Measurements from ENCODE around the gene ARHGEF25. TPM values are rescaled to one million over a fixed set of nuclear protein-coding genes. Genes with fewer than 3 reads are reported as not detected.

The ARHGEF25 gene
- total and polyA plus RNA-seq, 11 donors: 5.5 to 20.3 (median 10.1) TPM

DNA sequence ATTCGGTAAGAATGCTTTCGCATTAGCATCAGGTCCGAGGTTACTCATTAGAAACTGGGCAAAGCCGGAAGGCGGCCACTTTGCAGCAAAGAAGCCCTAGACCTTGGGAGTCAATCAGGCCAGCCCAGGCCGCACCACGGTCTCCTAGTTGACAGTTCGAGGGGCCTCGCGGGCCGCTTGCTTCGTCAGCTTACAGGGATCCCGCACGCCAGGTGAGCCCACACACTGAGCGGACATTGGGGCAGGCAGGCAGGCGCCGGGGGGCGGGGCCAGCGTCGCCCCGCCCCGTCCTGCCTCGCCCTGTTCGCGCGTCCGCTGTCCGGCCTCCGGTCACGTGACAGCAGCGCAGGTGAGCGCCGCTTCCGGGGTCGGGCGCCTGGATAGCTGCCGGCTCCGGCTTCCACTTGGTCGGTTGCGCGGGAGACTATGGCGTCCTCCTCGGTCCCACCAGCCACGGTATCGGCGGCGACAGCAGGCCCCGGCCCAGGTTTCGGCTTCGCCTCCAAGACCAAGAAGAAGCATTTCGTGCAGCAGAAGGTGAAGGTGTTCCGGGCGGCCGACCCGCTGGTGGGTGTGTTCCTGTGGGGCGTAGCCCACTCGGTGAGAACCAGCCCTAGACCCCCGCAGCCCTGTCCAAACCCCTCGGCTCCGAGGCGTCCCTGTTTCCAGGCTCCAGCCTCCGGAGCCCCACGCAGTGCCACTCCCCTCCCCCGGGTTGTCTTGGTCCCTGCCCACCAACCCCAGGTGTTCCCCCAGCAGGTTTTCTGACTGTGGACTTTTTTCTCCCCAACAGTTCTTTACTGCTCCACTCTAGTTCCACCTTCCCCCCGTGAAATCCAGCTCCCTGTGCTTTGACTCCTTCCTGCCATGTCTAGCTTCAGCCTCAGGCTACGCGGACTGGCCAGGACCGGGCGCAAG lies 20.1 kb upstream of the ARHGEF25 start, which contains the start of gene PIP4K2C:
Gene PIP4K2C, plus strand, starts transcription at position 329 of the 918 bp plus-strand sequence. Its CDS starts 98 bp downstream, at position 427.
- intact Hi-C loops (cut with DNase I): no loop called here
- Histone ChIP-seq H3K9me3 (no peaks in the 10 kb centered on the region), H3K27me3 (peaks cover 0 to 21% (median under 1%) of the 10 kb centered on the region in 9 donors), H3K4me1 (peaks cover 0 to 27% (median 14%) of the 10 kb centered on the region in 12 donors), H3K36me3 (peaks cover 0 to 23% (median 19%) of the 10 kb centered on the region in 9 donors), H3K4me3 (peak within 1 kb of the TSS; percentile 42 to 99 (median 86)), H3K27ac (peak within 1 kb of the TSS in 11 of 12 donors; percentile 44 to 89 (median 77))
- 1 to 3% (median 2%) methylated on average over 20 to 69 of the region's 69 CpGs for WGBS, 4 donors
- DNase-seq (peak; percentile 84 to 88 (median 86)), ATAC-seq (peak; percentile 94 to 98 (median 98))
- TF ChIP-seq POLR2A (IDR thresholded peaks at IDR 0.05): peak in 1 of 2 donors; percentile 65
- TF ChIP-seq CTCF (IDR thresholded peaks at IDR 0.05): no peak

DNA sequence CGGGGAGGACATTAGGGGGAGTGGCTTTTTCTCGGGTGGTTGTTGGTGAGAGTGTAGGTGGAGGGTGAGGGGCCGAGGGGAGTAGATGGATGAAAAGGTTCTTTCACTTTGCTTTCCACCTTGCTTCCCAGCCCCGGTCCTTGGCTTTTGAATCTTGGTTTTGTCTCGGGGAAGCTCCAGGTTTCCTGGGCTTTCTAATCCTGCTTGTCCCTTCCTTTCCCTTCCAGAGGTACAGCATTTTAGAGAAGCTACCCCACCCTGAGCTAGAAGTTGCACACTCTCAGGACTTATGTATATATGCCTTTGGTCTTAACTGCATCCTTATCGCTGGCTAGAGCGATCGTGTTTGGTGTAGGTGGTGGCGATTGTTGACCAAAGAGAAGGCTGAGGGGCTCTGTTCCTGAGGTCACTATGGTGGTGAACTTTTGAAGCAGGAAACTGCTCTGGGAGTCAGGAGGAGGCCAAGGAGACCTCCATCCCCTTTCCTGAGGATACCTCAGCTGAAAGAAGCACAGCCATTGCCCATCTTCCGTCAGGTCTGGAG lies 19.4 kb upstream of the ARHGEF25 start:
- 39 to 47% (median 45%) methylated on average over 10 of the region's 10 CpGs for WGBS, 4 donors
- DNase-seq (no peak), ATAC-seq (no peak)
- TF ChIP-seq CTCF (IDR thresholded peaks at IDR 0.05) (no peak), POLR2A (IDR thresholded peaks at IDR 0.05) (no peak)
- H3K4me3 ChIP-seq: peak overlapping the region; percentile 42 to 99 (median 86)
- intact Hi-C loops (cut with DNase I): no loop called here
- peaks cover 0 to 27% (median 14%) of the 10 kb centered on the region in 12 donors for H3K4me1 ChIP-seq
- H3K9me3 ChIP-seq: no peaks in the 10 kb centered on the region
- H3K27me3 ChIP-seq: peaks cover 0 to 16% (median 0%) of the 10 kb centered on the region in 9 donors
- peaks cover 0 to 31% (median 26%) of the 10 kb centered on the region in 9 donors for H3K36me3 ChIP-seq
- H3K27ac ChIP-seq: peak overlapping the region in 9 of 12 donors; percentile 44 to 89 (median 80)

- Histone ChIP-seq H3K27ac (no peak overlapping the region), H3K4me3 (peak overlapping the region in 5 of 12 donors; percentile 80 to 96 (median 89)), H3K36me3 (peaks cover 0 to 39% (median 34%) of the 10 kb centered on the region in 9 donors), H3K27me3 (peaks cover 0 to 8% (median 0%) of the 10 kb centered on the region in 9 donors), H3K9me3 (no peaks in the 10 kb centered on the region), H3K4me1 (peaks cover 0 to 27% (median 14%) of the 10 kb centered on the region in 12 donors)
- 66 to 85% (median 77%) methylated on average over 2 of the region's 2 CpGs for WGBS, 4 donors
- ATAC-seq: no peak
- TF ChIP-seq CTCF (IDR thresholded peaks at IDR 0.05) (no peak), POLR2A (IDR thresholded peaks at IDR 0.05) (no peak)
- intact Hi-C loops (cut with DNase I): no loop called here
- DNase-seq: no peak
These were observed 18.6 kb upstream of the ARHGEF25 start for GRCh38 chr12:57592551-57593165.
